Loucy (cell line): ENCODE measurements around the gene ASB7.

ENCODE experiments used
- H2AFZ ChIP-seq: fragments of 200-600 bp; sonication (generic); 2 replicates; pipeline ENCODE4 v1.6.0; 2016; ENCODE audit warnings: antibody characterized with exemption, mild to moderate bottlenecking, low read length, moderate library complexity
- H3F3A ChIP-seq: fragments of 200-600 bp; 2 replicates; pipeline ENCODE4 v1.6.0; 2016; ENCODE audit warnings: antibody characterized with exemption, low read depth, mild to moderate bottlenecking
- H3K27me3 ChIP-seq: fragments of 200-600 bp; sonication (generic); 2 replicates; pipeline ENCODE4 v1.6.1; 2014; ENCODE audit warnings: low read length, mild to moderate bottlenecking; ENCODE audit not compliant: insufficient read depth, poor library complexity, severe bottlenecking
- H3K36me3 ChIP-seq: fragments of 200-600 bp; sonication (generic); 2 replicates; pipeline ENCODE4 v1.6.1; 2016; ENCODE audit warnings: low read length; ENCODE audit not compliant: insufficient read depth
- H3K4me1 ChIP-seq: fragments of 200-600 bp; sonication (generic); 2 replicates; pipeline ENCODE4 v1.5.1; 2014; ENCODE audit warnings: low read length, mild to moderate bottlenecking; ENCODE audit not compliant: insufficient read depth, poor library complexity, severe bottlenecking
- H3K4me2 ChIP-seq: fragments of 200-600 bp; sonication (generic); 2 replicates; pipeline ENCODE4 v1.6.0; 2014; ENCODE audit warnings: antibody characterized with exemption, low read length, low read depth, mild to moderate bottlenecking; ENCODE audit not compliant: poor library complexity, severe bottlenecking
- H3K4me3 ChIP-seq: fragments of 200-600 bp; sonication (generic); 2 replicates; pipeline ENCODE4 v1.5.1; 2014; ENCODE audit warnings: low read length, mild to moderate bottlenecking, mixed read lengths; ENCODE audit not compliant: poor library complexity, severe bottlenecking
- H3K79me2 ChIP-seq: fragments of 200-600 bp; sonication (generic); 2 replicates; pipeline ENCODE4 v1.6.1; 2014; ENCODE audit warnings: low read length; ENCODE audit not compliant: insufficient read depth
- H3K9ac ChIP-seq: fragments of 200-600 bp; sonication (generic); 2 replicates; pipeline ENCODE4 v1.6.0; 2014; ENCODE audit warnings: mild to moderate bottlenecking, low read depth, low read length, moderate library complexity; ENCODE audit not compliant: poor library complexity, severe bottlenecking
- H3K9me2 ChIP-seq: fragments of 200-600 bp; sonication (generic); replicated peaks from 2 replicates; pipeline ENCODE4 v1.6.1; 2016; ENCODE audit warnings: low read depth, low read length, mixed read lengths
- H3K9me3 ChIP-seq: fragments of 200-600 bp; sonication (generic); 2 replicates; pipeline ENCODE4 v1.6.1; 2014; ENCODE audit warnings: mild to moderate bottlenecking, antibody characterized with exemption, low read length, low read depth; ENCODE audit not compliant: insufficient read depth
- H4K20me1 ChIP-seq: fragments of 200-600 bp; sonication (generic); 2 replicates; pipeline ENCODE4 v1.6.0; 2014; ENCODE audit warnings: antibody characterized with exemption, low read length, mild to moderate bottlenecking; ENCODE audit not compliant: insufficient read depth, poor library complexity, severe bottlenecking
- CTCF ChIP-seq: fragments of 200-600 bp; sonication (generic); conservative IDR thresholded peaks from 2 replicates; pipeline ENCODE4 v1.5.1; 2014; ENCODE audit warnings: mild to moderate bottlenecking, antibody characterized with exemption, low read length
- EZH2phosphoT487 ChIP-seq: fragments of 200-600 bp; IDR thresholded peaks from 2 replicates; pipeline ENCODE4 v1.6.1; 2018; ENCODE audit warnings: antibody characterized with exemption, mild to moderate bottlenecking, moderate library complexity, borderline replicate concordance

ASB7 gene

GRCh38 chr15:100692671-100693070, 90.3 kb downstream of the ASB7 start:
- Histone ChIP-seq H4K20me1 (no peaks in the 10 kb centered on the region), H3K9ac (no peak overlapping the region), H2AFZ (no peak overlapping the region), H3K79me2 (no peaks in the 10 kb centered on the region), H3K4me3 (no peak overlapping the region), H3F3A (no peaks in the 10 kb centered on the region), H3K27me3 (no peaks in the 10 kb centered on the region), H3K9me3 (no peaks in the 10 kb centered on the region), H3K4me1 (no peaks in the 10 kb centered on the region), H3K4me2 (no peak overlapping the region), H3K36me3 (no peaks in the 10 kb centered on the region), H3K9me2 (no peaks in the 10 kb centered on the region)
- no peak for TF ChIP-seq EZH2phosphoT487
- TF ChIP-seq CTCF: no peak

- no peak overlapping the region for H3K9ac ChIP-seq
- H3K79me2 ChIP-seq: no peaks in the 10 kb centered on the region
- H3K4me3 ChIP-seq: no peak overlapping the region
- H3K9me3 ChIP-seq: no peaks in the 10 kb centered on the region
- no peaks in the 10 kb centered on the region for H3K4me1 ChIP-seq
- H3K4me2 ChIP-seq: no peak overlapping the region
- H3F3A ChIP-seq: no peaks in the 10 kb centered on the region
- no peaks in the 10 kb centered on the region for H4K20me1 ChIP-seq
- H3K9me2 ChIP-seq: no peaks in the 10 kb centered on the region
- TF ChIP-seq CTCF (no peak), EZH2phosphoT487 (no peak)
- no peaks in the 10 kb centered on the region for H3K27me3 ChIP-seq
- no peak overlapping the region for H2AFZ ChIP-seq
- no peaks in the 10 kb centered on the region for H3K36me3 ChIP-seq
Observed at GRCh38 chr15:100693451-100693850, 91.1 kb downstream of the ASB7 start.

- Histone ChIP-seq H4K20me1 (no peaks in the 10 kb centered on the region), H3F3A (no peaks in the 10 kb centered on the region), H3K9ac (no peak overlapping the region), H3K9me2 (no peaks in the 10 kb centered on the region), H3K4me1 (no peaks in the 10 kb centered on the region), H3K36me3 (no peaks in the 10 kb centered on the region), H3K9me3 (no peaks in the 10 kb centered on the region), H3K4me3 (no peak overlapping the region), H2AFZ (no peak overlapping the region), H3K27me3 (no peaks in the 10 kb centered on the region), H3K4me2 (no peak overlapping the region), H3K79me2 (no peaks in the 10 kb centered on the region)
- TF ChIP-seq CTCF: no peak
- no peak for TF ChIP-seq EZH2phosphoT487
Observed at GRCh38 chr15:100694381-100695021, 92.1 kb downstream of the ASB7 start.
